Measurements from ENCODE around the gene RPS3.

Gene RPS3

DNA sequence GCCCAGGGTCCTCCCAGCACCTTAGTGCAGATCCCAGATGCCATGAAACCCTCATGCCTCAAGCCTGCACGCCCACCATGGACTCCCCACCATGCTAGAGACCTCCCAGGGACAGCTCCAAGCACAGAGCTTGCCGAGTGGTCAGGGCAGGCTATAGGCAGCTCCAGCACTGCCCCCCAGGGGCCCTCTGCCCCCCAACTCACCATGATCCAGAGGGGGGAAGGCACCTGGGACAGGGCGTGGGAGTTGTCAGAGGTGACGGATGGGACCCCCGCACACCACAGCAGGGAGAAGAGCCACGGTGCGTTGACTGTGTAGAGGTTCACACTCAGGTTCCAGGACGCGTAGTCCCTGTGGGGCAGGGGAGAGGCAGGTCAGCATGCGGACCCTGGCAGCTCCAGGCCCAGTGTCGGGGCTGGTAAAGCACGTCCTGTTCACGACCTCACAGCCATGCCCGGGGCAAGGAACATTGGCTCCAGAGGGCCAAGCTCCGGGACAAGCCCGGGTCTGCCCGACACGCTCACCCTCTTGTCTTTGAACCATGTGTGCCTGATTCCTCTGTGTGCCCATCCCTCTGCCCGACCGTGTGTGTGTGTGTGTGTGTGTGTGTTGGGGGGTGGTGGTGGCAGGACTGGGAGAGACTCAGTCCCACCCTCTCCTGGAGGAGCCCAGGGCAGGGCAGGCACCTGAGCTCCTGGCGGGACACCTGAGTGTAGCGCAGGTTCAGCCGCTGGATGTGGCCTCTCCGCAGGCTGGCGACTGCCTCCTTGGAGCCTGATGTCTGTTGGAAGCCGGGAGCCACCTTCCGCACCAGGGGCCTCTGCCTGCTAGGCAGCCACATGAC, 41.9 kb downstream of the RPS3 start:
- H3K4me3 ChIP-seq (replicated peaks in 1 of 2; ENCODE audit: low read depth in 2 of 2, low read length in 2 of 2): no peak overlapping the region
- no peak for DNase-seq (ENCODE audit: low read depth in 2 of 2)
- TF ChIP-seq, protein P1, sequence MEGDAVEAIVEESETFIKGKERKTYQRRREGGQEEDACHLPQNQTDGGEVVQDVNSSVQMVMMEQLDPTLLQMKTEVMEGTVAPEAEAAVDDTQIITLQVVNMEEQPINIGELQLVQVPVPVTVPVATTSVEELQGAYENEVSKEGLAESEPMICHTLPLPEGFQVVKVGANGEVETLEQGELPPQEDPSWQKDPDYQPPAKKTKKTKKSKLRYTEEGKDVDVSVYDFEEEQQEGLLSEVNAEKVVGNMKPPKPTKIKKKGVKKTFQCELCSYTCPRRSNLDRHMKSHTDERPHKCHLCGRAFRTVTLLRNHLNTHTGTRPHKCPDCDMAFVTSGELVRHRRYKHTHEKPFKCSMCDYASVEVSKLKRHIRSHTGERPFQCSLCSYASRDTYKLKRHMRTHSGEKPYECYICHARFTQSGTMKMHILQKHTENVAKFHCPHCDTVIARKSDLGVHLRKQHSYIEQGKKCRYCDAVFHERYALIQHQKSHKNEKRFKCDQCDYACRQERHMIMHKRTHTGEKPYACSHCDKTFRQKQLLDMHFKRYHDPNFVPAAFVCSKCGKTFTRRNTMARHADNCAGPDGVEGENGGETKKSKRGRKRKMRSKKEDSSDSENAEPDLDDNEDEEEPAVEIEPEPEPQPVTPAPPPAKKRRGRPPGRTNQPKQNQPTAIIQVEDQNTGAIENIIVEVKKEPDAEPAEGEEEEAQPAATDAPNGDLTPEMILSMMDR (IDR thresholded peaks at IDR 0.05; ENCODE audit: low read depth, low read length): no peak

DNA sequence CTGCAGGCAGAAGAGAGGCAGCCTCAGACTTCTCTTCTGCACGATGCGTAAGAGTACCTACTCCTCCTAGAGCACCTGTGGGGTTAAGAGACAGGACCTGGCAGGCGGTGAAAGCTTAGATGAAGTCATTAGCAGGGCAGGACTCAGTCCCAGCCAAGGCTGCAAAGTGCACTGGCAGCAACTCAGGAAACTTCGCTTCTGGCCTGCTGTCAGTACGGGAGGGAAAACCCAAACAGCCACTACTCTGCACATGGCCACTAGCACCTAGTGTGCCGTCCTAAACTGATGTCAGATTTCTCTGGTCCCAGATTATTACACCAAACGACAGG, 42.5 kb downstream of the RPS3 start:
- no peak for DNase-seq (ENCODE audit: low read depth in 2 of 2)
- TF ChIP-seq, protein P1 (IDR thresholded peaks at IDR 0.05; ENCODE audit: low read depth, low read length): no peak
- H3K4me3 ChIP-seq (replicated peaks in 1 of 2; ENCODE audit: low read depth in 2 of 2, low read length in 2 of 2): no peak overlapping the region

DNA sequence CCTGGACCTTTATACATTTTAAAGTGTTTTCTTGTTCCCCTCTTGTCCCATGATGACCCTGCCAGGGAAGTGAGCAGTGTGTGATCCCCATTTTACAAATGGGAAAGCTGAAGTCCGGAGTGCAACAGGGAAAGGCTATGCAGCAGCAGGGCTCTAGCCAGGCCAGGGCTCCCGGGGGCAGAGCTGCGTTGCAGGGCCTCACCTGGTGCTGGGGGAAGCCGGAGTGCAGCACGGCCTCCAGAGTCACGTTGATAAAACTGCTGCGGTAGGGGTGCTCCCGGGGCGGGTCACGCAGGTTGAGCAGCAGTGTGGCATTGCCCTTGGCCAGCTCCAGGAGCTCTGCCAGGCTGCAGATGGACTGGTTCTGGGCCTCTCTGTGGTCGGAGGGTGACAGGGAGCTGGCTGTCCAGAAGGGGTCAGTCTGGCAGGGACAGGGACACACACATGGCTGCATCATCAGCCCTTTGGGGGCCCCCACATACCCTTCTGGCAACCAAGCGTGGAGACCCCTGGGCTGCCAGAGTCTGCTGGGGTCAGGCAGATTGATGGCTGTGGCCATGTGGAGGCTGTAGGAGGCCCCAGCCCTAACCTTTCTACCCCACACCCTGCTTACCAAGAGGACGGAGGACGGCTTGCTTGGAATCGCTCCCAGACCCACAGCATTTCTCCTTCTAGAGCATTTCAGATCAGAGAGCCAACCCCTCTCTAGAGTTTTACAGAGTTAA, 43.0 kb downstream of the RPS3 start:
- H3K4me3 ChIP-seq (replicated peaks in 1 of 2; ENCODE audit: low read depth in 2 of 2, low read length in 2 of 2): no peak overlapping the region
- DNase-seq (ENCODE audit: low read depth in 2 of 2): no peak
- TF ChIP-seq, protein P1 (IDR thresholded peaks at IDR 0.05; ENCODE audit: low read depth, low read length): no peak

DNA sequence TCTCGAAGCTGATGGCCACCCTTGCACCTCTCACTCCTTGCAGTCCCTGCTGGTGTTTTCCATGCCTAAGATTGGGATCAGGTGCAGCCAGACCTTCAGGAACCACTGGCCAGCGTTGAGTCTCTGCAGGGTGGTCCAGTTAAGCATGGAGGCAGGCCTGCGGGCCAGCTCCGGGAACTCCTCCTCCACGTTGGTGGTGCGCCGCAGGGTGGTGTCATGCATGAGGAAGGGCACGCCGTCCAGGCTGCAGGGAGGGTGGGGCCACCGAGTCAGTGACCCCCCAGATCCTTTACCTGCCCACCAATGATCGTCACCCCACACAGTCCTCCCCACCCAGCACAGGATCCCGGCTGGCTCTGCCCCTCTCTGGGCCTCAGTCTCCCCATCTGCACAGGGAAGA, 43.7 kb downstream of the RPS3 start:
- no peak overlapping the region for H3K4me3 ChIP-seq (replicated peaks in 1 of 2; ENCODE audit: low read depth in 2 of 2, low read length in 2 of 2)
- TF ChIP-seq, protein P1 (IDR thresholded peaks at IDR 0.05; ENCODE audit: low read depth, low read length): no peak
- no peak for DNase-seq (ENCODE audit: low read depth in 2 of 2)

DNA sequence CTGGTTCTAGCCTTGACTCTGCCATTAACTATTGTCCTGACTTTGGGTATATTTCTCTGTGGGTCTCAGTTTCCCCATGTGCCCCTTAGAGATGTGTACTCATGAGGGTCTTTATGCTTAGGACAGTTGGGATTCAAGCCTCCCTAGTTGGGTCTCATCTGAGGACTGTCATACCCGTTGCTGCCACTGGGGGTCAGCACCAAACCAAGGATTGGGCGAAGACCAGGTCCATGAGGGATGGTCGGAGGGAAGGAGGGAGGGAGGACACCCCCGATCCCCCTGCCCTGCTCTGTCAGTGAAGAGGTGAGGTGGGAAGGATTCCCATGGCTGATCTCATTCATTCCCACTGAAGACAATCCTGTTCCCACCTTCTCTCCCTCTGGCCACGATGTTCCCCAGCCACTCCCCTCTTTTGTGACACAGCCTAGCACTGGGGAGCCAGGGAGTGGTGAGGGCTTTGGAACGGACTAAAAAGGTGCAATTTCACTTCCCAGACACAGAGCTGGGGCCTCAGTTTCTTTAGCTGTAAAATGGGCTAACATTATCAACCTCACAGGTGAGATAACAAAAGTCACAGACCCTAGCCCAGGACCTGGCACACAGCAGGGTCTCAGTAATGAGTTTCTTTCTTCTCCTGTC, 46.1 kb downstream of the RPS3 start:
- DNase-seq (ENCODE audit: low read depth in 2 of 2): peak; percentile 57 to 63
- TF ChIP-seq, protein P1 (IDR thresholded peaks at IDR 0.05; ENCODE audit: low read depth, low read length): peak; percentile 89
- no peak overlapping the region for H3K4me3 ChIP-seq (replicated peaks in 1 of 2; ENCODE audit: low read depth in 2 of 2, low read length in 2 of 2)

DNA sequence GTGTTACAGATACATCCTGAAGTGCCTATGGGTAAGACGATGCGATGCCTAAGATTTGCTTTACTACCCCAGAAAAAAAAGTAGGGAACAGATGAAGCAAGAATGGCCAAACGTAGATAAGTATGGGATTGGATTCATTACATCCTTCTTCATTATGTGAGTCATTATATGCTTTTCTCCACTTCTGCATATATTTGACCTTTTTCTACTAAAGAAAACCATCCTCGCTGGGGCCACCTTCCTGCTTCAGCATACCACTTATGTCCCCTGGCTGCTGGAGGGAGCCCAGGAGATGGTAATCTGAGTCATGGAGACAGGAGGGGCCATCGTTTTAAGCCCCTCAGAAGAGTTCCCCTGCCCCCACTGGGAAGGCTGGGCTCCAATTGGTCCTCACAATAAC, 48.1 kb downstream of the RPS3 start:
- DNase-seq (ENCODE audit: low read depth in 2 of 2): no peak
- no peak overlapping the region for H3K4me3 ChIP-seq (replicated peaks in 1 of 2; ENCODE audit: low read depth in 2 of 2, low read length in 2 of 2)
- TF ChIP-seq, protein P1 (IDR thresholded peaks at IDR 0.05; ENCODE audit: low read depth, low read length): no peak

All from cardiac fibroblast (primary cell).